Femur (tissue), 1 donor: Measurements from ENCODE around the gene PDE3B.
"Not testable (repeated sequence)": the region's sequence is repeated elsewhere in the genome, so short reads cannot be mapped to it uniquely, and the experiment has no call there.

Source experiments
- DNase-seq: peaks from one replicate; pipeline ENCODE4 v3.0.0-alpha.2; 2017

Gene PDE3B

DNA sequence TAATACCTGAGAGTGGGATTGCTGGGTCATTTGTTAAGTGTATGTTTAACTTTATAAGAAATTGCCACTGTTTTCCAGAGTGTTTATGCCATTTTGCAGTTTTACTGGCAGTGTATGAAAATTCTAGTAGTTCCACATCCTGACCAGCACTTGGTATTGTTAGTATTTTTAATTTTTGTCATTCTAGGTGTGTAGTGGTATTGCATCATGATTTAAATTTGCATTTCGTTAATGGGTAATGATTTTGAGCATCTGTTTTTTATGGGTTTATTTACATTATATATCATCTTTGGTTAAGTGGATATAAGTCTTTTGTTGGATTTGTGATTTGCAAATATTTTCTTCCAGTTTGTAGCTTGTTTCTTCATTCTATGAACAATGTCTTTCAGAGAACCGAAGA is 34.7 kb downstream of the PDE3B start:
- no peak for DNase-seq

DNA sequence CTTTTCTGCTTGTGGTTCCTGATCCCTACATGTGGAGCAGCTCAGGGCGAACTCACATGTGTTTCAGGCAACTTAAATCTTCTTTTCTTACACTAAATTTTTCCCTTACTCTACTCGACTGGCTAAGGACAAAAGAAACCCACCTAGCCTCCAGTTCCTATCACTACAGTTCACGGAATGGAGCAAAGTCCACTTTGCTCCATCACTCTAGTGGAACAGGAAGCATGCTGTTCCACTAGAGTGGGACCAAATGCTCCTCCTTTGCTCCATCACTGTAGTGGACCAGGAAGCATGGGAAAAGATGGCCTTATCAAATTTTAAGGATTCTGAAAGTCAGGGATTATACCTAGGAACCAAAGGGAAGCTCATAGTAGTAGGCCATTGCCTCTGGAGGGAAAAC is 36.1 kb downstream of the PDE3B start:
- DNase-seq = no peak

DNA sequence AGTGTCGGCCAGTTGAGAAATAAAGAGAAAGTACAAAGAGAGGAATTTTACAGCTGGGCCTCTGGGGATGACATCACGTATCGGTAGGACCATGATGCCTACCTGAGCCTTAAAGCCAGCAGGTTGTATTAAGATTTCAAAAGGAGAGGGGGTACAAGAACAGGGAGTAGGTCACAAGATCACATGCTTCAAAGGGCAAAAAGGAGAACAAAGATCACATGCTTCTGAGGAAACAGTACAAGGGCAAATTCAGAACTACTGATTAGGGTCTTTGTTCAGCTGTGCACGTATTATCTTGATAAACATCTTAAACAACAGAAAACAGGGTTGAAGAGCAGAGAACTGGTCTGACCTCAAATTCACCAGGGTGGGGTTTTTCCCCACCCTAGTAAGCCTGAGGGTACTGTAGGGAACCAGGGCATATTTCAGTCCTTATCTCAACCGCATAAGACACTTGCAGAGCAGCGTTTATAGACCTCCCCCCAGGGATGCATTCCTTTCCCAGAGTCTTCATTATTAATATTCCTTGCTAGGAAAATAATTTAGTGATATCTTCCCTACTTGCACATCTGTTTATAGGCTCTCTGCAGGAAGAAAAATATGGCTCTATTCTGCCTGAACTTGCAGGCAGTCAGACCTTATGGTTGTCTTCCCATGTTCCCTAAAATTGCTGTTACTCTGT is 40.8 kb downstream of the PDE3B start:
- DNase-seq = not testable (repeated sequence)

DNA sequence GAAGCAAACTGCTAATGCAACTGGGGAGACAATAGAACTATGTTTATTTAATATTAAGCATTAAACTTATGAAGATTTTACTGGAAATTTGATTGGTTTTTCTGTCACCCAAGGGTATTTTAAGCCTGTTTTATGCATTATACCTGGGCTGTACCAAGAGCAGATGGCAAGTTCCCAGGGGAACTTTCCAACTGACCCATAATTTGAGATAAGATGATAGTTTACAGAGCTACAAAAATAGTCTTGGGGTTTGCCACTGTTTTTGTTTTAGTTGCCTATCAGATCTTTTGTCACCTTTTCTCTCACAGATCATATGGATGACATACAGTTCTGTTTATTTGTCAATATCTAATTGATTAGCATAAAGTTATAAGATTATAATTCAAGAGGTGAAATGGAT is 43.9 kb downstream of the PDE3B start:
- DNase-seq = no peak

DNA sequence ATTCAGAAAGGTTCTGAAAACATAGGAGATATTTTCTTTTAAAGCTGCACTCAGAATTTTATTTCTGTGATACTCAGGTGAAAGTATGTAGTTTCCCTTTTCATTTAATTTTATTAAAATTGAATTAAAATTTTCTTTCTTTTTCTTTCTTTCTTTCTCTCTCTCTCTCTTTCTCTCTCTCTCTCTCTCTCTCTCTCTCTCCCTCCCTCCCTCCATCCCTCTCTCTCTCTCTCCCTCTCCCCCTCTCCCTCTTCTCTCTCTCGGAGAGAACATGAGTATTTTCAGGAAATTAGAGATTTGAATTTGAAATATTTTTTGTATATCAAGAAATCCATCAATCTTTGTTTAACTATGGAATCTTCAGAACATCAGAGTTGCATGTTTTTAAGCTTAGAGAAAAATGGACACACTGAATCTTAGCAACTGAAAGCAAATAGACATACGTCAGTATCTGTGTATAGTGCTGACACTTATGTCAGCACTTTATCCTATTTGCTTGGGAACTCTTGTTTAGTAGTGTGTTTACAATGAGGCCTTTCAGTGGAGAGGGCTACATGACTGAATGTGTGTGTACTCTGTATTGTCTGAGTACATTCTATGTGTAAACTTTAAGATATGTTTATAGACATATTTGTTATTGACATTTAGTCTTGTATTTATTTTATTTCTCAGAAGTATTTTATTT is 44.5 kb downstream of the PDE3B start:
- DNase-seq = no peak

DNA sequence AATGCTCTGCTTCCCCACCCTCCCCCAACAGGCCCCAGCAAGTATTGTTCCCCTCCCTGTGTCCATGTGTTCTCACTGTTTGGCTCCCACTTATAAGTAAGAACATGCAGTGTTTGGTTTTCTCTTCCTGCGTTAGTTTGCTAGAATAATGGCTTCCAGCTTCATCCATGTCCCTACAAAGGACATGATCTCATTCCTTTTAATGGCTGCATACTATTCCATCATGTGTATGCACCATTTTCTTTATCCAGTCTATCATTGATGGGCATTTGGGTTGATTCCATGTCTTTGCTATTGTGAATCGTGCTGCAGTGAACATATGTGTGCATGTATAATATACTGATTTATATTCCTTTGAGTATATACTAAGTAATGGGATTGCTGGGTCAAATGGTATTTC is 52.1 kb downstream of the PDE3B start:
- DNase-seq = not testable (repeated sequence)

DNA sequence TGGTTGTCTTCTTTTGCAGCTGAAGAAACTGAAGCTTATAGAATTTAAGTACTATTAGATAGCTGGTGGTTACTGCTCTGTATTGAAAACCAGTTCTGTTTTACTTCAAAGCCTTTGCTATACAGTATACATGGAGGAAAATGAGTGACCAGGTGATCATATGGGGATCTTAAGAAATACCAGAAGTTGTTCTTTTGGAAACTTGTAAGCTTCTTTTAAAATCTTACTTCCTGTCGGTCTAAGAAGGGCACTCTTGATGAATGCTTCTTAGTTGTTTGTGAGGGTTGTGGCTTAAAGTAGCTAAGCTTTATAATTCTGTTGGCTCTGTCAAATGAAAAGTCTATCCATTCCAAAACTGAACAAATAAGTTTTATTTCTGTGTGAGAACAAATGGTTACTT is 55.2 kb downstream of the PDE3B start:
- no peak for DNase-seq

DNA sequence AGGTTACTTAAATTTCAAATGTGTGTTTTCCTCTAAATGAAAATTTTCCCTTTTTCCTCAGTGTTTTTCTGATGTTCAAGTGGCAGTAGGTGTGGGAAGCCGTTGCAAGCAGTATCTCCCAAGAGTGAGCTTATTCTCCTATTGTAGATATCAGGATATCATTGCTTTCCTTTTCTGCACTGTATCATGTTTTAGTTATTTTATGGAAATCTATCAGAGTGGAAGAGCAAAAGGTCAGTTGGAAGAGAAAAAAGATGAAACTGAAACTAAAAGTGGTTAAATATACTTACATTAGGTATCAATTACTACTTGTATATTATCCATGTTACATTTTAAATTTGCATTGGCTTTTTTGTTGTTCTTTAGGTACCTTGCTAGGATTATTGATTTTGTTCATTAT is 57.0 kb downstream of the PDE3B start:
- DNase-seq = no peak

DNA sequence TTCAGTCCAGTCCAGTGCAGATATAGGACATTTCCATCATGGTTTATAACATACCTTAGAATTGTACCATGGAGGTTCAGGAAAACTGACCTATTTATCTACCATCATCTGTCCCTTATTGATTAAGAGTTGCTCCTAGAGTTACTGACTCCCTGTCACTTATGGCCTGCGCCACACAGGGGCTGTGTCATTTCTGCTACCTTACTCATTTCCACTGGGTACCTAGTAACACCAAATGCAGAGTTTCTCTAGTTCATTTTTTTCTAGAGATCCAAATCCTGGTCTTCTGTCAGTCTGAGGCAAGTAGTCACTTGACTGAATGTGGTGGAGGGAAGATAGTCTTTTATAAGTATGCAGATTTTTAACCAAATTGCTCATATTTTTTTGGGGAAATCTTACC is 59.2 kb downstream of the PDE3B start:
- DNase-seq = no peak

DNA sequence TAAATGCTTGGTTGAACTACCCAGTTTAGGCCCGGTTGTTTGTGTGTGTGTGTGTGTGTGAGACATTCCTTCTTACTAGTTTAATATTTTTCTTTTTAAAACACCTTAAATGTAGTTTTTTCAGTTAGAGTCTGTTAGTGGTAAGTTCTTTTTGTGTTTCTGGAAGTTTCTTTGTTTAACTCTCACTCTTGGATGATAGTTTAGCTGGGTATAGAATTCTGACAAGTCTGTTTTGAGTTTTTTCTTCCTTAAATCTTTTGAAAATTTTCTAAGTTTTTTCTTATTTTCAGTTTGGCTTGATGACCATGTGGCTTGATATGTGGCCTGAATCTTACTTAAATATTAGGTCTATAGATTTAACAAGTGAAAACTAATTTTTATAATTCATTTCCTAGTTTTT is 60.1 kb downstream of the PDE3B start:
- DNase-seq = no peak

DNA sequence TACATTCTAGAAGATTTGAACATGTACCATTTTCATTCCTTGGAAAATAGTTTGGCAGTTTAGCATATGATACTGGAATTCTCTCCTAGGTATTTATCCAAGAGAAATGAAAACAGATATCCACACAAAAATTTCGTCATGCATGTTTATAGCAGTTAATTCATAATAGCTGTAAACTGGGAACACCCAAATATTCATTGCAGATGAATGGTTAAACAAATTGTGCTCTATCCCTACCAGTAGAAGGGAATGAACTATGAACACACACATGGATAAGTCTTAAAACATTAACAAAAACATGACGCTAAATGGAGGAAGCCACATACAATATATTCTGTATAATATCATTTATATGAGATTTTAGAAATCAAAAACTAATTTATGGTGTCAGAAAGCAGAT is 61.5 kb downstream of the PDE3B start:
- no peak for DNase-seq

DNA sequence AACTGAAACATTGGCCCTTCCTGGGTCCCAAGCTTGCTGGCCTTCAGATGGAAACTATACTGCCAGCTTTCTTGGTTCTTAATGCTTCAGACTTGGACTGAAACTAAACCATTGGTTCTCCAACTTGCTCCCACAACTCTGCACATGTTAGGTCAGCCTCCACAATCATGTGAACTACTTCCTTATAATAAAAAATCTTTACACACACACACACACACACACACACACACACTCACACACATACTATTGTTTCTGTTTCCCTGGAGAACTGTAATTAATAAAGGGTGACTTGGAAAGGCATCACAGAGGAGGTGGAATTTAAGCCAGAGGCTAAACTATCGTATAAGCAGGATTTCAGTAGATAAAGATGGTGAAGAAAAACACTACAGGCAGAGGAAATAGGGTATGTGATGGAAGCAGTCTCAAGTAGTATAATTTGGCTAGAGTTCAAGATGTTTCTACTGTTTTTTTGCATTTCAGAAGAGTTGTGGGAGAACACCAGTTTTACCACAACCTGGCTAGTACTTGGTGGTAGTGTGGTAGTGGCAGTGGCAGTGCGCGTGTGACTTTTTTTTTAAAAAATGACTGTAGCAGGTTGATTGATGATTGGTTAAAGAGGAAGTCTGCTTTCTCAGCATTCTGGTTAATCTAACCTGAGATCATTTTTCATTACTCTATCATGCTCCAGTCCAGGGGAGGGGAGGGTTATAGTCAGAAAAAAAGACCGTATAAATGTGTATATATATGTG is 70.1 kb downstream of the PDE3B start:
- DNase-seq = no peak

DNA sequence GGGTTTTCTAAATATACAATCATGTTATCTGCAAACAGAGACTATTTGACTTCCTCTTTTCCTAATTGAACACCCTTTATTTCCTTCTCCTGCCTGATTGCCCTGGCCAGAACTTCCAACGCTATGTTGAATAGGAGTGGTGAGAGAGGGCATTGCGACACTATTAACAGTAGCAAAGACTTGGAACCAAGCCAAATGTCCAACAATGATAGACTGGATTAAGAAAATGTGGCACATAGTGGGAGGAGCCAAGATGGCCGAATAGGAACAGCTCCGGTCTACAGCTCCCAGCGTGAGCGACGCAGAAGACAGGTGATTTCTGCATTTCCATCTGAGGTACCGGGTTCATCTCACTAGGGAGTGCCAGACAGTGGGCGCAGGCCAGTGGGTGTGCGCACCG is 72.1 kb downstream of the PDE3B start:
- not testable (repeated sequence) for DNase-seq

DNA sequence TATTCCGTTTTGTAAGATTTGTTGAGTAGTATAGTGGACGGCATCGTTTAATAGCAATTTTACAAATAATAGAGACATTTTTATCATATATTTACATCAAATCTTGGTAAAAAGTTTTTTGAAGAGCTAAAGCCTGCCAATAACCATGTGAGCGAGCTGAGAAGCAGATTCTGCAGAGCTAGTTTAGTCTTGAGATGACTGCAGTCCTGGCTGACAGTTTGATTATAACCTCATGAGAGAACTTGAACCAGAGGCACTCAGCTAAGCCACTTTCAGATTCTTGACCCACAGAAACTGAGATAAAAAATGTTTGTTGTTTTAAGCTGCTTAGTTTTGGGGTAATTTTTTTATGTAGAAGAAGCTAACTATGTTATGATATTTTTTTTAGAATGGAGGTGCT is 78.9 kb downstream of the PDE3B start:
- DNase-seq = no peak

DNA sequence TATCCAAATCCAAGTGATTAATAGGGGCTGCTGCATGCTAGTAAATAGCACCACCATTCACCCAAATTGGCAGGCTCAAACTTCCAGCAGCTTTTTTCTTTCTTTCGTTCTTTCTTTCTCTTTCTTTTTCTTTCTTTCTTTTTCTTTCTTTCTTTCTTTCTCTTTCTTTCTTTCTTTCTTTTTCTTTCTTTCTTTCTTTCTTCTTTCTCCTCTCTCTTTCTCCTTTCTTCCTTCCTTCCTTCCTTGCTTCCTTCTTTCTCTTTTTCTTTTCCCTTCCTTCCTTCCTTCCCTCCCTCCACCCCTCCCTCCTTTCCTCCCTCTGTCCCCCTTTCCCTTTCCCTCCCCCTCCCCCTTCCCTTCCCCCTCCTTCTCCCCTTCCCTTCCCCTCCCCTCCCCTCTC is 81.5 kb downstream of the PDE3B start:
- DNase-seq = no peak

DNA sequence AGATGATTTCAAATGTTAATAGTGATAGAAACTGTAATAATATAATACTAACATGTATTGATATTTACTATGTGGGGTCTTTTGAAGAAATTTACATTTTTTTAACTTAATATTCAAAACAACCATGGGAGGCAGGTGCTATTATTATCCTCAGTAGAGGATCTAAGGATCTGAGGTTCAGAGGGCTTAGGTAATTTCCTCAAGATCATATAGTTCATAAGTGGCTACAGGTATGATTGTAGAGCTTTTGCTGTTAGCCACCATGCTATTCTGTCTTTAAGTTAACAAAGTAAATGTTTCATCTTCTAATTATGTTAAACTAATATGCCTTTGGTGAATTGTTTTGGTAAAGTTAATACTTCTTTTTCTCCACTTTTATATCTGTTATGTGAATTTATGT is 83.6 kb downstream of the PDE3B start:
- DNase-seq = no peak

DNA sequence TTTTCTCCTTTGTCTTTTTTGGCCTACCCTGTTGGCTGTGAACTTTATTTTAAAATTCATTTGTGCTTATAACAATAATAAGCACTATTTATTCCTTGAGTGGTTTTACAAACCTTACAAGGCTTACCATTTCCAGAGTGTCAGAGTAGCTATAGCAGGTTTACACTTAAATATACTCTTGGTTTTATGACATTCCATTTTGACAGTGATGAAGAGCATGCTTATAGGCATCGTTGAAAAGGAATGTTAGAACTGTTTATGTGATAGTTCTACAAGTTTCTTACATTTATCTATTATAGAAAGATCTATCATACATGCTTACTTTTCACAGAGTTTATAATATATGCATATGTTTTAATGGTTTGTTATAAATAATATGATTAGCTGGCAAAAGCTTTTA is 84.1 kb downstream of the PDE3B start:
- DNase-seq = no peak

DNA sequence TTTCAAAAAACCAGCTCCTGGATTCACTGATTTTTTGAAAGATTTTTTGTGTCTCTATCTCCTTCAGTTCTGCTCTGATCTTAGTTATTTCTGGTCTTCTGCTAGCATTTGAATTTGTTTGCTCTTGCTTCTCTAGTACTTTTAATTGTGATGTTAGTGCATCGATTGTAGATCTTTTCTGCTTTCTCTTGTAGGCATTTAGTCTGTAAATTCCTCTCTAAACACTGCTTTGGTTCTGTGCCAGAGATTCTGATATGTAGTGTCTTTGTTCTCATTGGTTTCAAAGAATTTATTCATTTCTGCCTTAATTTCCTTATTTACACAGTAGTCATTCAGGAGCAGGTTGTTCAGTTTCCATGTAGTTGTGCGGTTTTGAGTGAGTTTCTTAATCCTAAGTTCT is 96.9 kb downstream of the PDE3B start:
- not testable (repeated sequence) for DNase-seq

DNA sequence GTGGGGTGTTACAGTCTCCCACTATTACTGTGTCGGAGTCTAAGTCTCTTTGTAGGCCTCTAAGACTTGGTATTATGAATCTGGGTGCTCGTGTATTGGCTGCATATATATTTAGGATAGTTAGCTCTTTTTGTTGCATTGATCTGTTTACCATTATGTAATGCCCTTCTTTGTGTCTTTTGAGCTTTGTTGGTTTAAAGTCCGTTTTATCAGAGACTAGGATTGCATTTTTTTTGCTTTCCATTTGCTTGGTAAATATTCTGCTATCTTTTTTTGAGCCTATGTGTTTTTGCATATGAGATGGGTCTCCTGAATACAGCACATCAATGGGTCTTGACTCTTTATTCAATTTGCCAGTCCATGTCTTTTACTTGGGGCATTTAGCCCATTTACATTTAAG is 97.6 kb downstream of the PDE3B start:
- DNase-seq = no peak

DNA sequence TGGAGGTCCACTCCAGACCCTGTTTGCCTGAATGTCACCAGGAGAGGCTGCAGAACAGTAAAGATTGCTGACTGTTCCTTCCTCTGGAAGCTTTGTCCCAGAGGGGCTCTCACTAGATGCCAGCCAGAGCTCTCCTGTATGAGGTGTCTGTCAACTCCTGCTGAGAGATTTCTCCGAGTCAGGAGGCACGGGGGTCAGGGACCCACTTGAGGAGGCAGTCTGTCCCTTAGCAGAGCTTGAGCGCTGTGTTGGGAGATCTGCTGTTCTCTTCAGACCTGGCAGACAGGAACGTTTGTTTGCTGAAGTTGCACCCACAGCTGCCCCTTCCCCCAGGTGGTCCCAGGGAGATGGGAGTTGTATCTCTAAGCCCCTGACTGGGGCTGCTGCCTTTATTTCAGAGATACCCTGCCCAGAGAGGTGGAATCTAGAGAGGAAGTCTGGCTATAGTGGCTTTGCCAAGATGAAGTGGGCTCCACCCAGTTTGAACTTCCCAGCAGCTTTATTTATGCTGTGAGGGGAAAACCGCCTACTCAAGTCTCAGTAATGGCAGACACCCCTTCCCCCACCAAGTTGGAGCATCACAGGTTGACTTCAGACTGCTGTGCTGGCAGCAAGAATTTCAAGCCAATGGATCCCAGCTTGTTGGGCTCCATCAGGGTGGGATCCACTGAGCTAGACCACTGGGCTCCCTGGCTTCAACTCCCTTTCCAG is 99.4 kb downstream of the PDE3B start:
- no peak for DNase-seq

DNA sequence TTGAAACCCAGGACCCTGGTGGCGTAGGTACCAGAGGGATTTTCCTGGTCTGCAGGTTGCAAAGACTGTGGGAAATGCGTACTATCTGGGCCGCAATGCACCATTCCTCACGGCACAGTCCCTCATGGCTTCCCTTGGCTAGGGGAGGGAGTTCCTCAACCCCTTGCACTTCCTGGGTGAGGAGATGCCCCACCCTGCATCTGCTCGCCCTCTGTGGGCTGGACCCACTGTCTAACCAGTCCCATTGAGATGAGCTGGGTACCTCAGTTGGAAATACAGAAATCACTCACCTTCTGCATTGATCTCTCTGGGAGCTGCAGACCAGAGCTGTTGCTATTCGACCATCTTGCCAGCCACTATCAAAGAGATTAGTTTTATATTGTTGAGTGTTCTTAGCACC is 100.1 kb downstream of the PDE3B start:
- not testable (repeated sequence) for DNase-seq

DNA sequence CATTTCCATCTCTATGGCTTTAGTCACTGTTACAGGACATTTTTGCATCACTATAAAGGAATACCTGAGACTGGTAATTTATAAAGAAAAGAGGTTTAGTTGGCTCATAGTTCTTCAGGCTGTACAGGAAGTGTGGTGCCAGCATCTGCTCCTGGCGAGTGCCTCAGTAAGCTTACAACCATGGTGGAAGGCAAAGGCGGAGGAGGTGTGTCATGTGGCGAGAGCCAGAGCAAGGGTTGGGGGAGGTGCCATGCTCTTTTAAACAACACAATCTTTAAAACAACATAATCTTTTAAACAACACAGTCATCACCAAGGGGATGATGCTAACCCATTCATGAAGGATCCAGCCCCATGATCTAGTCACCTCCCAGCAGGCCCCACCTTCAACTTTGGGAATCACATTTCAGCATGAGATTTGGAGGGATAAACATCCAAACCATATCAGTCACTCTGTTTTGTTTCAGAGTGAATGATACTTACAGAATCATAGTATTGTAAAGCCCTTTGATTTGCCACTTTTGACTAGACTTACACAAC is 103.3 kb downstream of the PDE3B start:
- no peak for DNase-seq

DNA sequence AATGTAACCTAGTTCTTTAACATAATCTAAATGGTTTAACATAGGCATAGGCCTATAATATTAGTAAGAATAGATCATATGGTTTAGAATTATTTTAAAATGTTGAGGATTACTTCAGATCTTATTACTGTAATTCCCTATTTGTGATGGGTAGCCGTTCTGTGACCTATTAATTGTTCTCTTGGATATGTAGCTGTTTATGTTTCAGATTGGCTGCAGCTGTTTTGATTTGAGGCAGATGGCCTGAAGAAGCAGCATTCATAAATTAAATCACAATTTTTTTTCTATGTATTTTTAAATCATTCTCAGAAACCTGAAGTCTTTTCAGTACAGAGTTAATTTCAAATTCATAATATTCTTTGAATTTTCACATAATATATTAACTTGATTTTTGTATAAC is 104.5 kb downstream of the PDE3B start:
- DNase-seq = no peak
